ENCODE measurements around the gene PAN2.

GRCh38 chr12:56375598-56376434, 42.0 kb upstream of the PAN2 start:
- TF ChIP-seq CTCF (IDR thresholded peaks at IDR 0.05; ENCODE audit: insufficient read depth, low read length, poor library complexity, severe bottlenecking) (no peak), EZH2phosphoT487 (conservative IDR thresholded peaks at IDR 0.05; ENCODE audit: low read length) (no peak)

Data from SU-DHL-6 (cell line).